ENCODE data around the gene SVIL.

SVIL gene

GRCh38 chr10:29634764-29635625 is at the start of gene SVIL:
SVIL (minus strand) TSS chr10:29634971; CDS start chr10:29555058, 79,913 bp downstream.
- peaks cover 46% of the 10 kb centered on the region for H3K4me1 ChIP-seq (ENCODE audit: control insufficient read depth, insufficient read depth, low read length)
- H3K9ac ChIP-seq (ENCODE audit: low read length): peak within 1 kb of the TSS; percentile 70
- H3K9me3 ChIP-seq (ENCODE audit: control insufficient read depth, low read length): no peaks in the 10 kb centered on the region
- H3K36me3 ChIP-seq (ENCODE audit: control insufficient read depth, insufficient read depth, low read length, severe bottlenecking): peaks cover 9% of the 10 kb centered on the region
- peak; percentile 53 for DNase-seq (ENCODE audit: low read depth)
- H3K27me3 ChIP-seq (replicated peaks; ENCODE audit: control insufficient read depth, insufficient read depth, low read length): no peaks in the 10 kb centered on the region
- peak within 1 kb of the TSS; percentile 75 for H3K4me3 ChIP-seq (ENCODE audit: low read length)

- Histone ChIP-seq H3K4me1 (ENCODE audit: control insufficient read depth, insufficient read depth, low read length) (no peaks in the 10 kb centered on the region), H3K4me3 (ENCODE audit: low read length) (no peak overlapping the region), H3K9me3 (ENCODE audit: control insufficient read depth, low read length) (no peaks in the 10 kb centered on the region), H3K36me3 (ENCODE audit: control insufficient read depth, insufficient read depth, low read length, severe bottlenecking) (peaks cover 90% of the 10 kb centered on the region), H3K27me3 (replicated peaks; ENCODE audit: control insufficient read depth, insufficient read depth, low read length) (no peaks in the 10 kb centered on the region), H3K9ac (ENCODE audit: low read length) (no peak overlapping the region)
- no peak for DNase-seq (ENCODE audit: low read depth)
These were observed 47.1 kb upstream of the SVIL start for GRCh38 chr10:29681676-29682448.

GRCh38 chr10:29680091-29680490 is 45.3 kb upstream of the SVIL start:
- no peak for DNase-seq (ENCODE audit: low read depth)
- H3K27me3 ChIP-seq (replicated peaks; ENCODE audit: control insufficient read depth, insufficient read depth, low read length): no peaks in the 10 kb centered on the region
- H3K9ac ChIP-seq (ENCODE audit: low read length): no peak overlapping the region
- no peaks in the 10 kb centered on the region for H3K4me1 ChIP-seq (ENCODE audit: control insufficient read depth, insufficient read depth, low read length)
- peaks cover 92% of the 10 kb centered on the region for H3K36me3 ChIP-seq (ENCODE audit: control insufficient read depth, insufficient read depth, low read length, severe bottlenecking)
- no peak overlapping the region for H3K4me3 ChIP-seq (ENCODE audit: low read length)
- no peaks in the 10 kb centered on the region for H3K9me3 ChIP-seq (ENCODE audit: control insufficient read depth, low read length)

GRCh38 chr10:29676732-29677131 is 42.0 kb upstream of the SVIL start:
- Histone ChIP-seq H3K27me3 (replicated peaks; ENCODE audit: control insufficient read depth, insufficient read depth, low read length) (no peaks in the 10 kb centered on the region), H3K4me3 (ENCODE audit: low read length) (no peak overlapping the region), H3K36me3 (ENCODE audit: control insufficient read depth, insufficient read depth, low read length, severe bottlenecking) (peaks cover 76% of the 10 kb centered on the region), H3K9me3 (ENCODE audit: control insufficient read depth, low read length) (no peaks in the 10 kb centered on the region), H3K4me1 (ENCODE audit: control insufficient read depth, insufficient read depth, low read length) (no peaks in the 10 kb centered on the region), H3K9ac (ENCODE audit: low read length) (no peak overlapping the region)
- DNase-seq (ENCODE audit: low read depth): no peak

GRCh38 chr10:29675984-29676383 is 41.2 kb upstream of the SVIL start:
- Histone ChIP-seq H3K4me1 (ENCODE audit: control insufficient read depth, insufficient read depth, low read length) (no peaks in the 10 kb centered on the region), H3K9ac (ENCODE audit: low read length) (no peak overlapping the region), H3K4me3 (ENCODE audit: low read length) (no peak overlapping the region), H3K9me3 (ENCODE audit: control insufficient read depth, low read length) (no peaks in the 10 kb centered on the region), H3K36me3 (ENCODE audit: control insufficient read depth, insufficient read depth, low read length, severe bottlenecking) (peaks cover 71% of the 10 kb centered on the region), H3K27me3 (replicated peaks; ENCODE audit: control insufficient read depth, insufficient read depth, low read length) (no peaks in the 10 kb centered on the region)
- no peak for DNase-seq (ENCODE audit: low read depth)

GRCh38 chr10:29671968-29672367 is 37.2 kb upstream of the SVIL start:
- H3K27me3 ChIP-seq (replicated peaks; ENCODE audit: control insufficient read depth, insufficient read depth, low read length): no peaks in the 10 kb centered on the region
- peaks cover 58% of the 10 kb centered on the region for H3K36me3 ChIP-seq (ENCODE audit: control insufficient read depth, insufficient read depth, low read length, severe bottlenecking)
- no peaks in the 10 kb centered on the region for H3K4me1 ChIP-seq (ENCODE audit: control insufficient read depth, insufficient read depth, low read length)
- no peak overlapping the region for H3K4me3 ChIP-seq (ENCODE audit: low read length)
- no peaks in the 10 kb centered on the region for H3K9me3 ChIP-seq (ENCODE audit: control insufficient read depth, low read length)
- H3K9ac ChIP-seq (ENCODE audit: low read length): no peak overlapping the region
- no peak for DNase-seq (ENCODE audit: low read depth)

- H3K4me1 ChIP-seq (ENCODE audit: control insufficient read depth, insufficient read depth, low read length): no peaks in the 10 kb centered on the region
- H3K36me3 ChIP-seq (ENCODE audit: control insufficient read depth, insufficient read depth, low read length, severe bottlenecking): peaks cover 58% of the 10 kb centered on the region
- no peak for DNase-seq (ENCODE audit: low read depth)
- H3K9me3 ChIP-seq (ENCODE audit: control insufficient read depth, low read length): no peaks in the 10 kb centered on the region
- no peak overlapping the region for H3K9ac ChIP-seq (ENCODE audit: low read length)
- no peak overlapping the region for H3K4me3 ChIP-seq (ENCODE audit: low read length)
- no peaks in the 10 kb centered on the region for H3K27me3 ChIP-seq (replicated peaks; ENCODE audit: control insufficient read depth, insufficient read depth, low read length)
These were observed 36.5 kb upstream of the SVIL start for GRCh38 chr10:29671228-29671780.

GRCh38 chr10:29670761-29671160 is 36.0 kb upstream of the SVIL start:
- no peak for DNase-seq (ENCODE audit: low read depth)
- Histone ChIP-seq H3K9ac (ENCODE audit: low read length) (no peak overlapping the region), H3K27me3 (replicated peaks; ENCODE audit: control insufficient read depth, insufficient read depth, low read length) (no peaks in the 10 kb centered on the region), H3K9me3 (ENCODE audit: control insufficient read depth, low read length) (no peaks in the 10 kb centered on the region), H3K4me1 (ENCODE audit: control insufficient read depth, insufficient read depth, low read length) (no peaks in the 10 kb centered on the region), H3K4me3 (ENCODE audit: low read length) (no peak overlapping the region), H3K36me3 (ENCODE audit: control insufficient read depth, insufficient read depth, low read length, severe bottlenecking) (peaks cover 58% of the 10 kb centered on the region)

GRCh38 chr10:29669149-29669548 is 34.4 kb upstream of the SVIL start:
- Histone ChIP-seq H3K36me3 (ENCODE audit: control insufficient read depth, insufficient read depth, low read length, severe bottlenecking) (peaks cover 47% of the 10 kb centered on the region), H3K4me1 (ENCODE audit: control insufficient read depth, insufficient read depth, low read length) (no peaks in the 10 kb centered on the region), H3K27me3 (replicated peaks; ENCODE audit: control insufficient read depth, insufficient read depth, low read length) (no peaks in the 10 kb centered on the region), H3K9ac (ENCODE audit: low read length) (no peak overlapping the region), H3K4me3 (ENCODE audit: low read length) (no peak overlapping the region), H3K9me3 (ENCODE audit: control insufficient read depth, low read length) (no peaks in the 10 kb centered on the region)
- DNase-seq (ENCODE audit: low read depth): no peak

GRCh38 chr10:29668628-29669027 is 33.9 kb upstream of the SVIL start:
- H3K4me3 ChIP-seq (ENCODE audit: low read length): no peak overlapping the region
- no peak overlapping the region for H3K9ac ChIP-seq (ENCODE audit: low read length)
- H3K9me3 ChIP-seq (ENCODE audit: control insufficient read depth, low read length): no peaks in the 10 kb centered on the region
- H3K36me3 ChIP-seq (ENCODE audit: control insufficient read depth, insufficient read depth, low read length, severe bottlenecking): peaks cover 49% of the 10 kb centered on the region
- no peaks in the 10 kb centered on the region for H3K4me1 ChIP-seq (ENCODE audit: control insufficient read depth, insufficient read depth, low read length)
- H3K27me3 ChIP-seq (replicated peaks; ENCODE audit: control insufficient read depth, insufficient read depth, low read length): no peaks in the 10 kb centered on the region
- DNase-seq (ENCODE audit: low read depth): peak; percentile 52

- Histone ChIP-seq H3K36me3 (ENCODE audit: control insufficient read depth, insufficient read depth, low read length, severe bottlenecking) (peaks cover 42% of the 10 kb centered on the region), H3K9me3 (ENCODE audit: control insufficient read depth, low read length) (no peaks in the 10 kb centered on the region), H3K4me1 (ENCODE audit: control insufficient read depth, insufficient read depth, low read length) (no peaks in the 10 kb centered on the region), H3K27me3 (replicated peaks; ENCODE audit: control insufficient read depth, insufficient read depth, low read length) (no peaks in the 10 kb centered on the region), H3K4me3 (ENCODE audit: low read length) (no peak overlapping the region), H3K9ac (ENCODE audit: low read length) (no peak overlapping the region)
- no peak for DNase-seq (ENCODE audit: low read depth)
These were observed 32.4 kb upstream of the SVIL start for GRCh38 chr10:29667191-29667590.
